Choroid plexus epithelial cell (primary cell): ENCODE measurements around the gene DIAPH2.
"Not testable (repeated sequence)": the region's sequence is repeated elsewhere in the genome, so short reads cannot be mapped to it uniquely, and the experiment has no call there.

Experiments used
- DNase-seq: peaks from one replicate; pipeline ENCODE4 v3.0.0-alpha.2; 2010; ENCODE audit warnings: low read depth
- H3K4me3 ChIP-seq: 2 replicates; pipeline ENCODE4 v1.5.1; 2011; ENCODE audit warnings: low read depth, mild to moderate bottlenecking, control low read depth, low read length, moderate library complexity
- CTCF ChIP-seq: conservative IDR thresholded peaks from 2 replicates; pipeline ENCODE4 v1.5.1; 2011; ENCODE audit warnings: low read depth, mild to moderate bottlenecking, control low read depth, inconsistent platforms, low read length, moderate library complexity

The DIAPH2 gene

DNA sequence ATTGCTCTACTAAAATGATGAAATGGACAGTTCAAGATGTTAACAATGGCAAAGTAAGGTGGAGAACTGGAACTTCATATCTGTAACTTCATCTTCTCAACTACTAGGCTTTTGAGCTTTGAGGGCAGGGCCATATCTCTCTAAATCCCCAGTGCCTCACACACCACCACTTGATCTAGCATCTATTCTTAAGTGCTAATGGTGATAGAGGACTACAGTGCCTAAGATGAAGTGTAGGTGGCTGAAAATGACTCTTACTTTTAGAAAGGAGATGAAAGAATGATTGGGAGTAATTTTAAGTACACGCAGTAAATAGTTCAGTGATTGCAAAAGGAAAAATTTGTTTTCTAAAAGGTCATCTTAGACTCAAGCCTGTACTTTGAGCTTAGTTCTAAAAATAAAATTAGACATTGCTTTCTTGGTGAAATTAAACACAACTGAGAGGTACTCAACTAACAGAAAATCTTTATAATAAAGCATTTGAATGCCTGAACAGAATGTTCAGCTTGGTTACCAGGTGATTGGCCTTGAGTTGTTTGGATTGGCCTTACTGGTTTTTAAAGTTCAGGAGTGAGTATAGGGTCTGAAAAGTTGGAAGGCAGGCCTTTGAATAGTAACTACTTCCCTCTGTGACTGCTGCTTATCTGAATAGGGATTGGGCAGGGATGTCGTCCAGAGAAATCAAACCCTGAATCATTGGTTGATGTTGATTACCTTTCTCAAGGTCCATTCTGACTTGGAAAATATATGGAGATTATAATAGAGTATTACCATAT is 45.4 kb downstream of the DIAPH2 start:
- DNase-seq, result no peak
- TF ChIP-seq CTCF, result no peak
- H3K4me3 ChIP-seq, result no peak overlapping the region

DNA sequence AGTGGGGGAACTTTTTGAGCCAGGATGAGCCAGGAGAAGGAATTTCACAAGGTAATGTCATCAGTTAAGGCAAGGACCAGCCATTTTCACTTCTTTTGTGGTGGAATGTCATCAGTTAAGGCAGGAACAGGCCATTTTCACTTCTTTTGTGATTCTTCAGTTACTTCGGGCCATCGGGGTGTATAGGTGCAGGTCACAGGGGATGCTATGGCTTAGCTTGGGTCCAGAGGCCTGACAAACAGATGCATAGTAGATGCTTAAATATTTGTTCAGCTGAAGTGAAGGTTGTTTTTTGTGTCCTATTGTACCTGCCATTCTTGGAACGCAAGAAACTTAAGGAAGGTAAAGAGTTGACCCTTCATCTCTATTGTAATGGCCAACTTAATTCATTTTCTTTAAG is 46.4 kb downstream of the DIAPH2 start:
- H3K4me3 ChIP-seq, DNase-seq: not testable (repeated sequence)

GRCh38 chrX:96743367-96744073 is 58.9 kb downstream of the DIAPH2 start:
- no peak overlapping the region for H3K4me3 ChIP-seq
- no peak for TF ChIP-seq CTCF
- no peak for DNase-seq

DNA sequence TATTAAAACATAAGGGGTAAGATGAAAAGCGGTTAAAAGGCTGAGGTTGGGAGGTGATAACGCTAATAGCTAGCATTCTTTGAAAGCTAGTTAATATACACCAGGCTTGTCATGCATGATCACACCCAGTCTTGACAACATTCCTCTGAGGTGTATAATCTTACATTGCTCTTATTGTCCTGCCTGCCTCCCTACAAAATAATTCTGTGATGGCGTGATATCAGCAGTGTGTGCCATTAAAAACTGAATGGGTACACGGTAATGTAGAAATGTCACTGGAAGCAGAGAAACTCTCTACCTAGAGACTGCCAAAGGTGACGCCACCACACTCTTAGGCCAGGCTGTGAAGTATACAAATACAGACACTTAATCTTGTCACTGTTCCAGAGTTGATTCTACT is 68.1 kb downstream of the DIAPH2 start:
- no peak for DNase-seq
- TF ChIP-seq CTCF, result no peak
- H3K4me3 ChIP-seq, result no peak overlapping the region

DNA sequence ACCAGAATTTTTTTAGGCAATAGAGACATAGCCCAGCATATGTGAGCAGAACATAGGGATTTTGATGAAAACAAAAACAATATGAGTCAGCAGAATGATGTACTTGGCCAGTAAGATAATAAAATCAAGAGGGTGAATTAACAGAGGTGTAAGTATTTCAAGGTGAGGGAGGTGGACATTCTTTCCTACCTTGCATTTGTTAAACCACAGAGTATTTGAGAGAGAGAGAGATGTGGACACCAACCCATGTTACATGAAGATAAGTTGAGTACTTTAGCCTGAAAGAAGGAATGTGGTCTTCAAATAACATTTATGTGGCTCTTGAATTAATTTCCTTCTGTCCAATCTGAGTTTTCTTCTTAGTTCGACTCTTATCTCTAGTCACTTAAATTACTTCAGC is 68.6 kb downstream of the DIAPH2 start:
- no peak overlapping the region for H3K4me3 ChIP-seq
- no peak for TF ChIP-seq CTCF
- no peak for DNase-seq

GRCh38 chrX:96756491-96756890 is 71.8 kb downstream of the DIAPH2 start:
- no peak for DNase-seq
- H3K4me3 ChIP-seq, result no peak overlapping the region
- TF ChIP-seq CTCF, result no peak

DNA sequence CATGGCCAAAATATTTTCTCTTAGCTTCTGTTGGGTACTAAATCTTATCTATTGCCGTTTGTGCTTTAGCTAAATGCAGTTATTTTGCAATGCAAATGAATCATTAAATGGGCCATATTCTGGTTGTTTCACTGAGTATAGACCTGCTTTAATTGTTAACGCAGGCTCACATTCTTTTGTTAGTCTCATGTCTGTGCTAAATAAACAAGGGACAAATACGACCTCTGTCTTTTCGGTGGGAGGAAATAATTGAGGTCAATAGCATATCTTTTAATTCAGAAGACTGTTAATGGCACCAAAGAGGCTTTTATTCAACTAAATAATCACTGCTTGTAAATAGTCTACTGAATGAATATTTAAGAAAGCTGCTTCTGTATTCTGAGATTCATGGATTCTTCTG is 76.9 kb downstream of the DIAPH2 start:
- no peak for DNase-seq
- TF ChIP-seq CTCF, result no peak
- no peak overlapping the region for H3K4me3 ChIP-seq
